Tibial nerve (tissue), 4 donors: Measurements from ENCODE around the gene GABRR2.

Experiments
- CTCF ChIP-seq, 5 experiments: fragments of 200-600 bp in 3 of 5; fragments of 450-650 bp in 2 of 5; sonication (generic) in 3 of 5; IDR thresholded peaks; one replicate each; pipeline ENCODE4 v1.5.1; 2016 to 2019; ENCODE audit warnings: antibody characterized with exemption in 5 of 5, mild to moderate bottlenecking in 3 of 5, moderate library complexity in 2 of 5
- EP300 ChIP-seq, 2 donors: sonication (generic); formaldehyde crosslinking; IDR thresholded peaks; one replicate each; pipeline ENCODE4 v1.6.1; 2017; ENCODE audit warnings: antibody characterized with exemption in 2 of 2, mild to moderate bottlenecking in 1 of 2
- POLR2A ChIP-seq, 2 donors: fragments of 450-650 bp; IDR thresholded peaks; one replicate each; pipeline ENCODE4 v1.6.1; 2017; ENCODE audit warnings: antibody characterized with exemption in 2 of 2, mild to moderate bottlenecking in 2 of 2, moderate library complexity in 2 of 2

- no peak for TF ChIP-seq POLR2A (IDR thresholded peaks at IDR 0.05)
- no peak for TF ChIP-seq CTCF (IDR thresholded peaks at IDR 0.05)
- no peak for TF ChIP-seq EP300 (IDR thresholded peaks at IDR 0.05)
Measured at GRCh38 chr6:89255417-89255816, 59.7 kb downstream of the GABRR2 start.
